IMR-90 (cell line): ENCODE data around the gene NUDCD2. TPM values are rescaled to one million over a fixed set of nuclear protein-coding genes. Genes with fewer than 3 reads are reported as not detected.

Experiments used
- ATAC-seq: fragments of 200-7000 bp; cut with Tn5 transposase; 2 replicates; pipeline ENCODE4 v1.9.1; 2020; ENCODE audit warnings: low read depth, mild to moderate bottlenecking, moderate library complexity
- BruUV-seq: library from RNA; stranded (reverse); fragments of 400-500 nt; replicated peaks from 2 replicates; lab custom pipeline; 2021; lab: Mats Ljungman, UMichigan
- CTCF ChIA-PET: fragments of 300-600 bp; formaldehyde crosslinking; extraction: SDS; loops from one replicate; lab custom pipeline; 2021; ENCODE audit warnings: antibody characterized with exemption; lab: Yijun Ruan, JAX
- POLR2A ChIA-PET: fragments of 300-600 bp; sonication (Branson Sonifier 250); formaldehyde crosslinking; loops from one replicate; lab custom pipeline; 2022; ENCODE audit warnings: antibody characterized with exemption; ENCODE audit not compliant: unreplicated experiment; lab: Charles Lee
- DNase-seq: peaks from one replicate; pipeline ENCODE4 v3.0.0; 2013
- H2AFZ ChIP-seq: replicated peaks from 2 replicates; pipeline ENCODE3; 2013; ENCODE audit warnings: low read length, mild to moderate bottlenecking; ENCODE audit not compliant: poor library complexity
- H2AK5ac ChIP-seq: 2 replicates; pipeline ENCODE4 v1.6.1; 2013; ENCODE audit warnings: low read depth, low read length, inconsistent platforms
- H2AK9ac ChIP-seq: replicated peaks from 2 replicates; pipeline ENCODE3; 2013; ENCODE audit warnings: mild to moderate bottlenecking, low read depth, low read length, moderate library complexity; ENCODE audit not compliant: poor library complexity
- H2BK120ac ChIP-seq: 2 replicates; pipeline ENCODE4 v1.6.1; 2013; ENCODE audit warnings: low read depth, low read length, inconsistent platforms
- H2BK15ac ChIP-seq: 3 replicates; pipeline ENCODE4 v1.6.1; 2013; ENCODE audit warnings: low read depth, low read length, inconsistent platforms
- H2BK20ac ChIP-seq: 2 replicates; pipeline ENCODE4 v1.6.1; 2013; ENCODE audit warnings: low read depth, mild to moderate bottlenecking, inconsistent platforms, low read length, moderate library complexity
- H2BK5ac ChIP-seq: 2 replicates; pipeline ENCODE4 v1.6.1; 2013; ENCODE audit warnings: mild to moderate bottlenecking, low read depth, low read length, inconsistent platforms; ENCODE audit not compliant: poor library complexity, severe bottlenecking
- H3K14ac ChIP-seq: replicated peaks from 2 replicates; pipeline ENCODE4 v1.6.1; 2013; ENCODE audit warnings: low read depth, low read length, inconsistent platforms
- H3K18ac ChIP-seq: 2 replicates; pipeline ENCODE4 v1.6.1; 2013; ENCODE audit warnings: low read depth, low read length, control low read depth
- H3K23ac ChIP-seq: 2 replicates; pipeline ENCODE4 v1.6.1; 2013; ENCODE audit warnings: low read depth, low read length, inconsistent platforms
- H3K27ac ChIP-seq: 2 replicates; pipeline ENCODE4 v1.5.1; 2013; ENCODE audit warnings: mild to moderate bottlenecking, control low read depth, low read length; ENCODE audit not compliant: insufficient read depth
- H3K27me3 ChIP-seq: 2 replicates; pipeline ENCODE4 v1.6.1; 2013; ENCODE audit warnings: low read length; ENCODE audit not compliant: control insufficient read depth, insufficient read depth
- H3K36me3 ChIP-seq: 2 replicates; pipeline ENCODE4 v1.6.1; 2013; ENCODE audit warnings: low read length, mixed read lengths; ENCODE audit not compliant: control insufficient read depth, insufficient read depth
- H3K4ac ChIP-seq: 2 replicates; pipeline ENCODE4 v1.6.1; 2013; ENCODE audit warnings: low read depth, low read length, inconsistent platforms
- H3K4me1 ChIP-seq: 2 replicates; pipeline ENCODE4 v1.6.1; 2013; ENCODE audit warnings: low read length, mixed read lengths; ENCODE audit not compliant: control insufficient read depth, insufficient read depth
- H3K4me2 ChIP-seq: 2 replicates; pipeline ENCODE4 v1.6.1; 2013; ENCODE audit warnings: low read depth, mild to moderate bottlenecking, control low read depth, low read length, moderate library complexity
- H3K4me3 ChIP-seq: 2 replicates; pipeline ENCODE4 v1.5.1; 2013; ENCODE audit warnings: low read depth, mild to moderate bottlenecking, control low read depth, low read length, moderate library complexity; ENCODE audit not compliant: insufficient read depth
- H3K56ac ChIP-seq: 2 replicates; pipeline ENCODE4 v1.6.1; 2013; ENCODE audit warnings: low read length, inconsistent platforms; ENCODE audit not compliant: insufficient read depth; ENCODE audit errors: extremely low read depth
- H3K79me1 ChIP-seq, 2 experiments: 2 replicates each; pipeline ENCODE4 v1.6.1; 2013; ENCODE audit warnings: low read length in 2 of 2, inconsistent platforms in 1 of 2, low read depth in 1 of 2
- H3K9ac ChIP-seq: 2 replicates; pipeline ENCODE4 v1.6.1; 2013; ENCODE audit warnings: low read depth, low read length, control low read depth
- H3K9me1 ChIP-seq: 2 replicates; pipeline ENCODE4 v1.6.1; 2013; ENCODE audit warnings: low read length, inconsistent platforms; ENCODE audit not compliant: insufficient read depth
- H3K9me3 ChIP-seq: 2 replicates; pipeline ENCODE4 v1.6.1; 2013; ENCODE audit warnings: low read length; ENCODE audit not compliant: control insufficient read depth, insufficient read depth
- H4K20me1 ChIP-seq: 2 replicates; pipeline ENCODE4 v1.6.1; 2013; ENCODE audit warnings: low read length, inconsistent platforms; ENCODE audit not compliant: insufficient read depth
- H4K5ac ChIP-seq: 2 replicates; pipeline ENCODE4 v1.6.1; 2013; ENCODE audit warnings: mild to moderate bottlenecking, low read depth, low read length, control low read depth
- H4K8ac ChIP-seq, 2 experiments: 2 replicates each; pipeline ENCODE4 v1.6.1; 2013; ENCODE audit warnings: low read depth in 2 of 2, low read length in 2 of 2, control low read depth in 1 of 2, inconsistent platforms in 1 of 2
- H4K91ac ChIP-seq: 2 replicates; pipeline ENCODE4 v1.6.1; 2013; ENCODE audit warnings: low read depth, low read length, inconsistent platforms; ENCODE audit not compliant: insufficient read depth
- CEBPB ChIP-seq: IDR thresholded peaks from 2 replicates; pipeline ENCODE4 v1.6.1; 2012; ENCODE audit warnings: low read depth, low read length, improper control_type of control experiment
- NFE2L2 ChIP-seq: fragments of 150-350 bp; IDR thresholded peaks from 2 replicates; pipeline ENCODE4 v1.6.1; 2016; ENCODE audit warnings: low read depth, mild to moderate bottlenecking, low read length
- dilution Hi-C: fragments of 300-500 bp; cut with HindIII; formaldehyde crosslinking; loops from one replicate; pipeline ENCODE4 v1.14.3; 2018; ENCODE audit warnings: low sequenced_read_pairs; ENCODE audit not compliant: unreplicated experiment
- in situ Hi-C: fragments of 300-500 bp; cut with MboI; formaldehyde crosslinking; loops from 3 replicates; pipeline ENCODE4 v1.14.3; 2019; ENCODE audit warnings: low sequenced_read_pairs, inconsistent platforms, mixed read lengths
- intact Hi-C: fragments of 100-400 bp; cut with micrococcal nuclease; formaldehyde crosslinking; loops from 2 replicates; pipeline ENCODE4 v1.10.0; 2022
- polyA plus RNA-seq, 3 experiments: library from polyadenylated mRNA; depleted of rRNA; stranded (reverse); fragments of >200 nt; gene quantifications; 2 replicates each; pipeline ENCODE4 v1.2.3, GENCODE V29; 2012; ENCODE audit warnings: low replicate concordance in 1 of 3
- total RNA-seq: library from RNA; depleted of rRNA; stranded (reverse); fragments of >200 nt; gene quantifications from 2 replicates; pipeline ENCODE4 v1.2.3, GENCODE V29; 2012

The NUDCD2 gene
- total and polyA plus RNA-seq, 2 of the 4 experiments (the other 2 are of a cell fraction), result 3.0 to 3.5 TPM

DNA sequence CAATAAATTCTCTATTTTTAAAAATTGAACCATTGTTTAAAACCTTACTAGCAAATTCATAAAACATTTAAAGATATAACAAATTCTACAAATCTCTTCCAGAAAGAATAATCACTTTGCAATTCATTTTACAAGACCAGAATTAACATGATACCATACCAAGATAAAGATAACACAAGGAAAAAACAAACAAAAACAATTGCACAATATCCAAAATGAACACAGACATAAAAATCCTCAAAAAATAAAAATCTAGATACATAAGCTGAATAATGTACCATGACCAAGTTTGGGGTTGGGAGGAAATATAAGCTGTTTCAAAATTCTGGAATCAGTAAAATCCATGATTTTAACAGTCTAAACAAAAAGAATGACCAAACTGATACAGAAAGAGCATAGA, 11.4 kb downstream of the NUDCD2 start:
- ChIA-PET POLR2A (no interaction called here), CTCF (no interaction called here)

More for the DNA sequence above, 11.4 kb downstream of the NUDCD2 start:
- no peak overlapping the region for H2AFZ ChIP-seq
- H3K4me2 ChIP-seq, result no peak overlapping the region
- H2AK9ac ChIP-seq, result no peak overlapping the region
- H3K9ac ChIP-seq, result no peak overlapping the region
- no peak overlapping the region for H3K4me3 ChIP-seq
- BruUV-seq, result no TSS peak
- no peak overlapping the region for H4K5ac ChIP-seq
- H3K79me1 ChIP-seq, result peaks cover 5 to 12% of the 10 kb centered on the region in 2 experiments; a peak in 3 of 4 replicates
- H3K18ac ChIP-seq, result no peak overlapping the region
- no peak overlapping the region for H2BK120ac ChIP-seq
- no peak overlapping the region for H2AK5ac ChIP-seq
- H3K36me3 ChIP-seq, result peaks cover 32% of the 10 kb centered on the region
- DNase-seq, result no peak
- no peak overlapping the region for H3K14ac ChIP-seq
- ATAC-seq, result no peak
- no peak overlapping the region for H3K4ac ChIP-seq
- H3K56ac ChIP-seq, result no peak overlapping the region
- dilution Hi-C loops (no loop called here), intact Hi-C loops (no loop called here), in situ Hi-C loops (no loop called here)
- H2BK5ac ChIP-seq, result no peak overlapping the region
- no peak overlapping the region for H3K23ac ChIP-seq
- no peak overlapping the region for H2BK20ac ChIP-seq
- TF ChIP-seq NFE2L2 (no peak), CEBPB (peak; percentile 58; the same call in 1 of the 2 replicates)
- no peaks in the 10 kb centered on the region for H3K4me1 ChIP-seq
- H4K91ac ChIP-seq, result no peak overlapping the region
- no peaks in the 10 kb centered on the region for H3K9me1 ChIP-seq
- H4K8ac ChIP-seq, result no peak overlapping the region
- H3K9me3 ChIP-seq, result no peaks in the 10 kb centered on the region
- no peaks in the 10 kb centered on the region for H3K27me3 ChIP-seq
- no peaks in the 10 kb centered on the region for H4K20me1 ChIP-seq
- no peak overlapping the region for H3K27ac ChIP-seq
- H2BK15ac ChIP-seq, result no peak overlapping the region
